ENCODE measurements around the gene CEBPB. TPM values are rescaled to one million over a fixed set of nuclear protein-coding genes. Genes with fewer than 3 reads are reported as not detected.

CEBPB gene
- total RNA-seq, 1 experiment from 2014 or later, result 183 TPM

GRCh38 chr20:50149481-50150254, 41.0 kb upstream of the CEBPB start:
- TF ChIP-seq CTCF (IDR thresholded peaks at IDR 0.05; ENCODE audit: insufficient read depth in 1 of 2, low read depth in 1 of 2, low read length in 1 of 2, severe bottlenecking in 1 of 2, unreplicated experiment in 1 of 2), result no peak
- peaks cover 55% of the 10 kb centered on the region for H3K4me1 Mint-ChIP-seq (ENCODE audit: low read depth, unreplicated experiment)
- no peak overlapping the region for H3K4me3 ChIP-seq (ENCODE audit: low read depth, low read length)
- no TSS peak for BruUV-seq (replicated peaks)
- H3K4me1 ChIP-seq, result peaks cover 32% of the 10 kb centered on the region
- intact Hi-C loops (cut with micrococcal nuclease; ENCODE audit: unreplicated experiment), result loop anchor here (5.0 kb wide), 1 partner anchor 172 kb away; no protein-coding TSS in a partner anchor
- peaks cover 16% of the 10 kb centered on the region for H3K36me3 ChIP-seq (ENCODE audit: control insufficient read depth, insufficient read depth, low read length)
- H3K36me3 Mint-ChIP-seq (ENCODE audit: insufficient read depth, unreplicated experiment), result peaks cover 70% of the 10 kb centered on the region
- H3K4me3 Mint-ChIP-seq (ENCODE audit: unreplicated experiment), result peak overlapping the region; percentile 7
- peak overlapping the region; percentile 79 for H3K27ac Mint-ChIP-seq (ENCODE audit: unreplicated experiment)
- H3K27me3 ChIP-seq (replicated peaks; ENCODE audit: control insufficient read depth, insufficient read depth, low read length), result no peaks in the 10 kb centered on the region
- H3K27me3 Mint-ChIP-seq (ENCODE audit: insufficient read depth, unreplicated experiment), result no peaks in the 10 kb centered on the region
- no peaks in the 10 kb centered on the region for H3K9me3 ChIP-seq
- H3K9me3 Mint-ChIP-seq (ENCODE audit: unreplicated experiment), result no peaks in the 10 kb centered on the region
- DNase-seq, result no peak
- POLR2A ChIA-PET, result interaction anchor here (0.6 to 0.7 kb wide), 3 partner anchors 7 to 37 kb away, joined by 3 to 7 read pairs (median 5); partner anchors contain the start of gene UBE2V1
- CTCF ChIA-PET, result interaction anchor here (0.7 to 1.5 kb wide), 4 partner anchors 16 to 33 kb away, joined by 3 to 4 read pairs (median 3); no protein-coding TSS in a partner anchor

GRCh38 chr20:50151034-50151743, 39.4 kb upstream of the CEBPB start:
- CTCF ChIA-PET, result interaction anchor here (0.9 to 5.7 kb wide), 9 partner anchors 17 to 172 kb away, joined by 3 to 106 read pairs (median 23); partner anchors contain the start of gene UBE2V1
- Histone ChIP-seq H3K36me3 (ENCODE audit: control insufficient read depth, insufficient read depth, low read length) (peaks cover 16% of the 10 kb centered on the region), H3K4me1 (peaks cover 32% of the 10 kb centered on the region), H3K9me3 (no peaks in the 10 kb centered on the region), H3K4me3 (ENCODE audit: low read depth, low read length) (no peak overlapping the region), H3K27me3 (replicated peaks; ENCODE audit: control insufficient read depth, insufficient read depth, low read length) (no peaks in the 10 kb centered on the region)
- no TSS peak for BruUV-seq (replicated peaks)
- Mint-ChIP-seq H3K27me3 (ENCODE audit: insufficient read depth, unreplicated experiment) (no peaks in the 10 kb centered on the region), H3K4me3 (ENCODE audit: unreplicated experiment) (peak overlapping the region; percentile 82), H3K36me3 (ENCODE audit: insufficient read depth, unreplicated experiment) (peaks cover 75% of the 10 kb centered on the region), H3K9me3 (ENCODE audit: unreplicated experiment) (no peaks in the 10 kb centered on the region), H3K4me1 (ENCODE audit: low read depth, unreplicated experiment) (peaks cover 52% of the 10 kb centered on the region), H3K27ac (ENCODE audit: unreplicated experiment) (peak overlapping the region; percentile 79)
- intact Hi-C loops (cut with micrococcal nuclease; ENCODE audit: unreplicated experiment), result loop anchor here (1.0 to 5.0 kb wide), 2 partner anchors 80 to 174 kb away; no protein-coding TSS in a partner anchor
- TF ChIP-seq CTCF (IDR thresholded peaks at IDR 0.05; ENCODE audit: insufficient read depth in 1 of 2, low read depth in 1 of 2, low read length in 1 of 2, severe bottlenecking in 1 of 2, unreplicated experiment in 1 of 2), result no peak
- POLR2A ChIA-PET, result interaction anchor here (0.5 to 3.7 kb wide), 4 partner anchors 10 to 237 kb away, joined by 3 to 51 read pairs (median 6); no protein-coding TSS in a partner anchor
- DNase-seq, result peak; percentile 91 to 92

All from Caco-2 (cell line).